CD4-positive, CD25-positive, alpha-beta regulatory T cell (primary cell): Measurements from ENCODE around the gene WRNIP1. TPM values are rescaled to one million over a fixed set of nuclear protein-coding genes. Genes with fewer than 3 reads are reported as not detected.

Experiments used
- ATAC-seq, 2 donors: fragments of 150-1000 bp; cut with Tn5 transposase; one replicate each; pipeline ENCODE4 v1.10.0; 2021; ENCODE audit warnings: low read depth in 2 of 2, moderate number of reproducible peaks in 2 of 2, moderate library complexity in 1 of 2
- DNase-seq, 3 donors: peaks; one replicate each; pipeline versions ENCODE4 v3.0.0 to v3.0.0-alpha.2; 2012 to 2022; ENCODE audit warnings: mixed read lengths in 1 of 3
- H3K27ac ChIP-seq: one replicate; pipeline ENCODE4 v1.7.0; 2013; ENCODE audit warnings: mild to moderate bottlenecking, low read length; ENCODE audit not compliant: insufficient read depth, poor library complexity, severe bottlenecking
- H3K27me3 ChIP-seq: one replicate; pipeline ENCODE4 v1.7.0; 2013; ENCODE audit warnings: low read length; ENCODE audit not compliant: control insufficient read depth, insufficient read depth
- H3K36me3 ChIP-seq: one replicate; pipeline ENCODE4 v1.7.0; 2013; ENCODE audit warnings: mild to moderate bottlenecking, low read length, moderate library complexity; ENCODE audit not compliant: control insufficient read depth, insufficient read depth
- H3K4me1 ChIP-seq: 2 replicates; pipeline ENCODE4 v1.7.0; 2013; ENCODE audit warnings: mild to moderate bottlenecking, low read length; ENCODE audit not compliant: insufficient read depth, control insufficient read depth, poor library complexity, severe bottlenecking
- H3K4me3 ChIP-seq: one replicate; pipeline ENCODE4 v1.7.0; 2013; ENCODE audit warnings: low read depth, mild to moderate bottlenecking, low read length, moderate library complexity
- H3K9me3 ChIP-seq, 2 experiments: 1 replicate in 1 of 2; 2 replicates in 1 of 2; pipeline ENCODE4 v1.7.0; 2013; ENCODE audit warnings: low read length in 2 of 2, mild to moderate bottlenecking in 1 of 2, moderate library complexity in 1 of 2; ENCODE audit not compliant: control insufficient read depth in 2 of 2
- H3K27ac Mint-ChIP-seq, 3 donors: one replicate each; pipeline ENCODE4 v1.8.0; 2020 to 2022; ENCODE audit warnings: mild to moderate bottlenecking in 3 of 3, mixed read lengths in 3 of 3, moderate library complexity in 2 of 3
- H3K27me3 Mint-ChIP-seq: one replicate; pipeline ENCODE4 v1.8.0; 2022; ENCODE audit warnings: mild to moderate bottlenecking, mixed read lengths
- H3K36me3 Mint-ChIP-seq: one replicate; pipeline ENCODE4 v1.8.0; 2020; ENCODE audit warnings: mixed read lengths
- H3K4me1 Mint-ChIP-seq, 4 donors: one replicate each; pipeline ENCODE4 v1.8.0; 2020 to 2022; ENCODE audit warnings: mixed read lengths in 4 of 4, mild to moderate bottlenecking in 1 of 4
- H3K4me3 Mint-ChIP-seq, 4 donors: one replicate each; pipeline ENCODE4 v1.8.0; 2020 to 2022; ENCODE audit warnings: mild to moderate bottlenecking in 4 of 4, mixed read lengths in 4 of 4, moderate library complexity in 3 of 4
- H3K9me3 Mint-ChIP-seq, 7 donors: one replicate each; pipeline ENCODE4 v1.8.0; 2020 to 2022; ENCODE audit warnings: mixed read lengths in 7 of 7, mild to moderate bottlenecking in 3 of 7, moderate library complexity in 2 of 7
- polyA plus RNA-seq, 4 donors: library from polyadenylated mRNA; unstranded; fragments of 300-500 nt; fragmentation: Illumina TruSeq; gene quantifications; one replicate each; pipeline ENCODE4 v1.2.3, GENCODE V29; 2021
- total RNA-seq: library from RNA; stranded (reverse); gene quantifications from one replicate; pipeline ENCODE4 v1.2.3, GENCODE V29; 2022

WRNIP1 gene
- total and polyA plus RNA-seq, 5 donors from 2014 or later = 29.6 to 36.7 (median 31.5) TPM

GRCh38 chr6:2734488-2735166, 30.6 kb upstream of the WRNIP1 start:
- Histone ChIP-seq H3K4me3 (no peak overlapping the region), H3K27ac (no peak overlapping the region), H3K9me3 (no peaks in the 10 kb centered on the region), H3K27me3 (no peaks in the 10 kb centered on the region), H3K36me3 (no peaks in the 10 kb centered on the region), H3K4me1 (no peaks in the 10 kb centered on the region)
- H3K4me3 Mint-ChIP-seq = no peak overlapping the region
- H3K4me1 Mint-ChIP-seq = peaks cover 0 to 3% (median 0%) of the 10 kb centered on the region in 4 donors
- no peaks in the 10 kb centered on the region for H3K9me3 Mint-ChIP-seq
- ATAC-seq (no peak), DNase-seq (no peak)
- H3K36me3 Mint-ChIP-seq = no peaks in the 10 kb centered on the region
- no peaks in the 10 kb centered on the region for H3K27me3 Mint-ChIP-seq
- H3K27ac Mint-ChIP-seq = no peak overlapping the region

- DNase-seq (no peak), ATAC-seq (no peak)
- Mint-ChIP-seq H3K4me1 (peaks cover 0 to 3% (median 0%) of the 10 kb centered on the region in 4 donors), H3K36me3 (no peaks in the 10 kb centered on the region), H3K9me3 (no peaks in the 10 kb centered on the region), H3K27me3 (no peaks in the 10 kb centered on the region), H3K27ac (no peak overlapping the region), H3K4me3 (no peak overlapping the region)
- no peaks in the 10 kb centered on the region for H3K36me3 ChIP-seq
- no peaks in the 10 kb centered on the region for H3K4me1 ChIP-seq
- no peak overlapping the region for H3K27ac ChIP-seq
- H3K27me3 ChIP-seq = no peaks in the 10 kb centered on the region
- H3K4me3 ChIP-seq = no peak overlapping the region
- no peaks in the 10 kb centered on the region for H3K9me3 ChIP-seq
Observed at GRCh38 chr6:2737885-2738284, 27.3 kb upstream of the WRNIP1 start.

GRCh38 chr6:2738373-2738979, 26.7 kb upstream of the WRNIP1 start:
- Histone ChIP-seq H3K27ac (no peak overlapping the region), H3K36me3 (no peaks in the 10 kb centered on the region), H3K9me3 (no peaks in the 10 kb centered on the region), H3K4me3 (no peak overlapping the region), H3K4me1 (no peaks in the 10 kb centered on the region), H3K27me3 (no peaks in the 10 kb centered on the region)
- no peak overlapping the region for H3K27ac Mint-ChIP-seq
- no peak overlapping the region for H3K4me3 Mint-ChIP-seq
- peaks cover 0 to 3% (median 0%) of the 10 kb centered on the region in 4 donors for H3K4me1 Mint-ChIP-seq
- H3K36me3 Mint-ChIP-seq = no peaks in the 10 kb centered on the region
- no peaks in the 10 kb centered on the region for H3K9me3 Mint-ChIP-seq
- ATAC-seq (peak; percentile 34 to 45), DNase-seq (peak; percentile 23 to 64 (median 55))
- H3K27me3 Mint-ChIP-seq = peaks cover 4% of the 10 kb centered on the region

GRCh38 chr6:2739335-2739734, 25.9 kb upstream of the WRNIP1 start:
- Mint-ChIP-seq H3K4me3 (no peak overlapping the region), H3K27me3 (peaks cover 4% of the 10 kb centered on the region), H3K27ac (no peak overlapping the region), H3K9me3 (no peaks in the 10 kb centered on the region), H3K36me3 (no peaks in the 10 kb centered on the region), H3K4me1 (peaks cover 0 to 3% (median 0%) of the 10 kb centered on the region in 4 donors)
- ATAC-seq (no peak), DNase-seq (no peak)
- Histone ChIP-seq H3K4me1 (no peaks in the 10 kb centered on the region), H3K36me3 (no peaks in the 10 kb centered on the region), H3K4me3 (no peak overlapping the region), H3K9me3 (no peaks in the 10 kb centered on the region), H3K27ac (no peak overlapping the region), H3K27me3 (no peaks in the 10 kb centered on the region)

- Mint-ChIP-seq H3K27me3 (peaks cover 4% of the 10 kb centered on the region), H3K4me3 (no peak overlapping the region), H3K4me1 (peaks cover 0 to 3% (median 0%) of the 10 kb centered on the region in 4 donors), H3K9me3 (no peaks in the 10 kb centered on the region), H3K36me3 (no peaks in the 10 kb centered on the region), H3K27ac (no peak overlapping the region)
- no peak for ATAC-seq
- Histone ChIP-seq H3K4me1 (no peaks in the 10 kb centered on the region), H3K4me3 (no peak overlapping the region), H3K27ac (no peak overlapping the region), H3K27me3 (no peaks in the 10 kb centered on the region), H3K9me3 (no peaks in the 10 kb centered on the region), H3K36me3 (no peaks in the 10 kb centered on the region)
- no peak for DNase-seq
Observed at GRCh38 chr6:2740581-2740980, 24.6 kb upstream of the WRNIP1 start.

GRCh38 chr6:2741756-2742155, 23.4 kb upstream of the WRNIP1 start:
- no peaks in the 10 kb centered on the region for H3K27me3 ChIP-seq
- no peak for DNase-seq
- H3K36me3 ChIP-seq = no peaks in the 10 kb centered on the region
- peaks cover 4% of the 10 kb centered on the region for H3K27me3 Mint-ChIP-seq
- no peaks in the 10 kb centered on the region for H3K4me1 ChIP-seq
- ATAC-seq = no peak
- H3K27ac Mint-ChIP-seq = no peak overlapping the region
- no peak overlapping the region for H3K4me3 ChIP-seq
- H3K27ac ChIP-seq = no peak overlapping the region
- H3K9me3 ChIP-seq = no peaks in the 10 kb centered on the region
- no peak overlapping the region for H3K4me3 Mint-ChIP-seq
- H3K36me3 Mint-ChIP-seq = no peaks in the 10 kb centered on the region
- no peaks in the 10 kb centered on the region for H3K9me3 Mint-ChIP-seq
- H3K4me1 Mint-ChIP-seq = peaks cover 0 to 3% (median 0%) of the 10 kb centered on the region in 4 donors

- no peaks in the 10 kb centered on the region for H3K36me3 ChIP-seq
- no peaks in the 10 kb centered on the region for H3K4me1 ChIP-seq
- H3K27me3 Mint-ChIP-seq = peaks cover 4% of the 10 kb centered on the region
- no peaks in the 10 kb centered on the region for H3K9me3 ChIP-seq
- no peak for ATAC-seq
- no peak overlapping the region for H3K4me3 Mint-ChIP-seq
- no peaks in the 10 kb centered on the region for H3K36me3 Mint-ChIP-seq
- H3K27ac ChIP-seq = no peak overlapping the region
- no peaks in the 10 kb centered on the region for H3K27me3 ChIP-seq
- no peak for DNase-seq
- H3K27ac Mint-ChIP-seq = no peak overlapping the region
- H3K4me3 ChIP-seq = no peak overlapping the region
- H3K9me3 Mint-ChIP-seq = no peaks in the 10 kb centered on the region
- no peaks in the 10 kb centered on the region for H3K4me1 Mint-ChIP-seq
Observed at GRCh38 chr6:2743280-2744208, 21.6 kb upstream of the WRNIP1 start.
